DMS79 treated with DMSO at 0.1 percent for 48 hours (cell line): ENCODE measurements around the gene RNF112.

Source experiments
- DNase-seq: peaks from one replicate; lab custom pipeline; 2025; lab: John Stamatoyannopoulos, UW

Gene RNF112

DNA sequence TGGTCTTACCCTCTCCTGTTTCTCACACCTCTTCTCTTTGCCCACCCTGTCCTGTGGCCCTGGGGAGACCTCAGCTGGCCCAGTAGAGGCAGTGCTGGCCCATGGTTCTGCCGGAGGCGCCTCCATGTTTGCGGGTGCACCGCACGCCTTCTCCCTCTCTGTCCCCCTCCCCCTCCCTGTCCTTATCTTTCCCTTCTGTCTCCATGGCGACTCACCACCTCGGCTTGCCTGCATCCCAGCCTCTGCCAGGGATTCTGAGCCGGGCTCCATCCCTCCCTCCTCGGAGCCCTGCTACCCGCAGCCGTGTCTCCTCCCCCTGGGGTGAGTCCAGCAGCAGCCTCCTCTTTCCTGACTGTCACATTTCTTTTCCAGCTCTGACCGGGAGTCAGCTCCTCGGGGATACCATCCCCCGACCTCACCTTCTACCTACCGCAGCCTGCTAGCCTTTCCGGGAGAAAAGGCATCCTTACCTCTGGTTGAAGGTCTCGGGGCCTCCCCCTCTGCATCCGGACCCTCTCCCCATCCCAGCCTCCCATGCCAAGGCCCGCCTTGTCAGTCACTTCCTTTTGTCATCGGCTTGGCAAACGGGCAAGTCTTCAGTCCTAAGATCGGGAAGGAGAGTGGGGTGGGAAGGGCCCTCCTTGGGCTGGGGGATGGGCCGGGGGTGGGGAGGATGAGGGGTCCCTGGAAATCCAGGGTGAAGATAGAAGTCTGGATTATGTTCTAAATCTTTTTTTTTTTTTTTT, at the start of gene RNF112:
TSS of gene RNF112 (plus strand) at position 358 of the 746 bp plus-strand sequence. CDS start at position 535, 177 bp downstream.
- DNase-seq = no peak

- DNase-seq = no peak
Observed at GRCh38 chr17:19361326-19361725, 49.7 kb upstream of the RNF112 start.

DNA sequence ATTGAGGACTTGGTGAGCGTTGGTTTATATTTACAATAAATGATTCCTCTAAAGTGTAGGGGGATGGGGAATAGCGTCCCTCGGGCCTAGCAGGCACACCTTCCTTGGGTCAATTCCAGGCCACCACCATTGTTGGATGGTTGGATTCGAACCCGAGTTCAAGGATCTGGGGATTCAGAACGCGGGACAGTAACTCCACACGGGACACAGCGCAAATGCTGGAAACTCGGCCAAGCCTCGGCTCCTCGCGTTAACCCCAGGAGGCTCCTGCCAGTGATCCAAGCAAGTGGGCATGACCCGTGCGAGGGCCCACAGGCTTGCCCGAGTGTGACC, 49.1 kb upstream of the RNF112 start:
- no peak for DNase-seq

DNA sequence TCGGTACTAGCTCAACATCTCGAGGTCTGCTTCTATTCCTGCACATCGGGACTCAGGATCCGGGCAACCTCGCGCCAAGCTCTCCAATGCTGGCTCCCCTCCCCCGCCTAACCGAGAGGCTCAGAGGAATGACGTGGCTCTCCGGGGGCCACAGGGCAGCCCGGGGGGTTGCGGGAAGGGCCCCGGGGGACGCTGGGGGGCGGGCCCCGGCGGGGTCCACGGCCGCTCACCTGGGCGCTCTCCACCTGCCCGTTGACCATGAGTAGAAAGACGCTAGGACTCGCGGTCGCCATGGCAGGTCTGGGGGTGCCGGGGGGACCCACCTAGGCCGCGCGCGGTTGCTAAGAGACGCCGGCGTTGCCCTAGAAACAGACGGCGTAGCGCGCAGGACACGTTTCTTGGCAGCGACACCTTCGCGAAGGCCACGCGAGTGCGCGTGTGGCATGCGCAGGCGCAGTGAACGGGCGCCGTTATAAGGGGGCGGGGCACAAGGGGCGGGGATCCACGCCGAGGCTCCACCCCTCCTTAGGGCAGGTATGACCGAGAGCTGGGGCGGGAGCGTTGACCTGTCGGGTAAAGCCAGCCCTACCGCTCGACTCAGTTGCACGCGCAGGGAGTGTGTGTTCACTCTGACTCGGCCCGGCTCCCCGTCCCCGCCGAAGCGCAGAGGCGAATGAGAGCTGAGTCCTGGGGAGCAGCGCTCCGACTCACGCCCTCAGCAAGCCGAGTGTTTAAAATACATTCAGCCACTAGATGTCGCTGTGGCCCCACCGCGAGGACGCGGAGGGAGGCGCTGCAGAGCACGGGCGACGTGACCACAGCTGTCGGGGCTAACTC, 48.5 kb upstream of the RNF112 start, which contains the start of gene B9D1:
TSS of gene B9D1 (minus strand) at position 447 of the 837 bp plus-strand sequence. CDS start at position 293, 154 bp downstream.
- peak; percentile 66 for DNase-seq

DNA sequence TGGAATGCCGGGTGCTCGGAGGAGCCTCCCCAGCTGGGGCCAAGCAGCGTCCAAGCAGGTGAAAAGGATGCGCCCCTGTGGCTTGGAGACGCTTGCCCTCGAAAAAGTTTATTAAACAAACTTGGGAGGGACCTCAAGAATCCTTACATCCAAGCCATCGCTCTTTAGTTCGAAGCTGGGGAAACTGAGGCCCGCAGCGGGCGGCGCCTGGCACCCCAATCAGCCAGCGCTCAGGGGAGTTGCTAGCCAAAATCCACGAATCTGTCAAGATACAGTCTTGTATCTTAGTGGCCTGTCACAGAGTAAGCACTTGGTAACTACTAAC, 48.0 kb upstream of the RNF112 start:
- no peak for DNase-seq

GRCh38 chr17:19363460-19364035, 47.5 kb upstream of the RNF112 start:
- no peak for DNase-seq

DNA sequence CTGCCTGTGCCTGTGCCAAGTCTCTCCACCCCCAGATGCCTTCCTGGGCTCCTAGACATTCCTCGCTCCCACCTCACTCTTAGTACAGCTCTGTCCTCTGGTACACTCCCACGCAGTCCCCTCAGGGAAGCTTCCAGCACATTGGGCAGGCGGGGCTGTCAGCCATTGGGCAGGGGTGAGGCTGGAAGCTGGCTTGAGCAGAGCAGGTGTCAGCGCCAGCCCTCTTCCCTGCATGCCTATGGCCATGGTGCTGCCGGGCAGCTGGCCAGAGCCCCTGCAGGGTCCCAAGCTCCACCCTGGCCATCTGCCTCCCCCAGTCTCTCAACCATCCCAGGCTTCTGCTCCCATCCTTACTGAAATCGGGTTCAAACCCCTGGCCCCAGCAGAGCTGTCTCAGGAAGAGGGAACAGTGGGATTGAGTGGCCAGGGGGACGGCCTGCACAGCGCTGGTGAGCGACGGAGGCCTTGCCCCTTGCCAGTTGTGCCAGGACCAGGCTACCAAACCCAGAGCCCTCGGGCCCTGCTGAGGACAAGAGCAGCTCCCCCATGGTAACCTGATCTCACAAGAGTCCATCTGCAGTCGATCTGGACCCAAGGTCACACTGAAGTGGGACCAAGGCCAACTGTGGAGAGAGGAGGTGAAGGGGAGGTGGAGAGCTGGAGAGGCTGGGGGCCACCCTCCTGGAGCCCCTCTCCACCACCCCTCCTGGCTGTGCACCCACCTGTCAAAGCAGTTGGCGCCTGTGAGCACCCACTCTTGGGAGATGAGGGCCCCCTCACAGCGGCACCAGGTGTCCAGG, 46.1 kb upstream of the RNF112 start:
- no peak for DNase-seq

DNA sequence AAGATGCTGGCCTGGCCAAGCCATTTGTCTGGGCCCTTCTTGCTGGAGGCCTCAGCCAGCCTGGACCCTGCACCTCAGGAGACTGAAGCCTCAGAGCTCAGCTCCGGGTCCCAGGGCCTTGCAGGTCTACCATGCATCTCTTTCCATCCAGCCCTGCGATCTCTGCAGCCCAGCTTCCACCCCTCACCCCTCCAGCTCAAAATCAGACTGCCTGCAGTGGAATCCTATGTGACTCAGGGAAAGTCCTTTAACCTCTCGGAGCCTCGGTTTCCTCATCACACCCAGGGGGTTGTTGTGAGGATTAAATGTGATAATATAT, 45.6 kb upstream of the RNF112 start:
- DNase-seq = no peak

DNA sequence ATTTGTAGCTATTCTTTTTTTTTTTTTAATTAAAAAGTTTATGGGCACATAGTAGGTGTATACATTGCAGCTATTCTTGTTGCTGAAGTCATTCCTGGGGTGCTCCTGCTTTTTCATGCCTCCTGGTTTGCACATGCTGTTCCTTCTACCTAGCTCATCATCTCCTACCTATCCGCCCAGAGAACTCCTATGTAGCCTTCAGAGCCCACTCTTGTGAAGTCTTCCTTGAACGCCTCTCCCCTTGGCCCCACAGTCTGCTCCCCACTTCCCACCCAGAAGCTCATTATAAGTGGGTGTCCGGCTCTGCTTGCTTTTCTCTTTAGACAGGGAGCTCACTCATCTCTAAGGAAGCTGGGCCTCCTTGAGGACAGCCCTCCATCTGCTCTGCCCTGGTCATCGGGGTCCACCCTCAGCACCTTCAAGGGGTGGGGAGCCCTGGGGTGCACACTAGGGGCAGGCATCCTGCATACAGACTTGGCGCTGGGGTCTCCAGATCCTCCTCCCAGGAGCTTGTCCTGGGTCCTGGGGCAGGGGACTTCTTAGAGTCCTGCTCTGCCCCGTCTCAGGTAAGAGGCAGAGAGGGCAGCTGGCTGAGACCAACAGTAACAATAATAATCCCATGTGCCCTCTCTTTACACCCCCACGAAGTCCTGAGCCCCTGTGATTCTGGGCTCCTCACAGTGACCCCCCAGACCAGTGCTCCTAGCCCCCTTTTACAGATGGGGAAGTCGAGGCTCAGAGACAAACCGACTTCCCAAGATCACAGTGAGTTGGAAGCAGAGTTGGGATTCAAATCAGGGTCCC, 45.0 kb upstream of the RNF112 start:
- no peak for DNase-seq

- no peak for DNase-seq
Observed at GRCh38 chr17:19366637-19366972, 44.4 kb upstream of the RNF112 start.

GRCh38 chr17:19368229-19368628, 42.8 kb upstream of the RNF112 start:
- no peak for DNase-seq

- no peak for DNase-seq
Observed at GRCh38 chr17:19369107-19369778, 41.8 kb upstream of the RNF112 start.

DNA sequence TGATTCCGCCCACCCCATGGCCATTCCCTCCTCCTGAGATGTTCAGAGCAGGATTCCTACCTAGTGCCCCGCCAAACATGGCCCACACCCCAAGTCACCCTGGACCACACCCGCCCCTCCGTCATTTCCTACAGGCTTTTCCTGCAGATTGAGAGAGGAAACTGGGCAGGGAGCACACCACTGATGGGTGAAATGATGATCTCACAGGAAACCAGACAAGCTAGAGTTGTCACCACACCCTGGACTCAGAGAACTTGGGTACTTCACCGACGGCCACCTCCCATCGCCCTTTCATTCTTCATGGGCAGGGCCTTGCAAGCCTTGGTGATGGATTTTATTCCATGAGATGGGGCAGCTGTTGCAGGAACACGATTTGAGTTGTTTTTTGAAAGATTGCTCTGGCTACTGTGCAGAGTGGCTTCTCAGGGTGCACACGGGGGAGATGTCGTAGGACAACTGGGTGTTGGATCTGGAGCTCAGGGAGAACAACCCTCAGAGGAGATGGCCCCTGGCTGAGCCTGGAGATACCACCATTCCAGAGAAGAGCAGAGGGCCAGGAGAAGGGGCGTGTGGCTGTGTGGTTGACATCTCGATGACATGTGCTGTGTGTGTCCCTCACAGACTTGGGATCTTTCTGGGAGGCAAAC, 41.1 kb upstream of the RNF112 start:
- no peak for DNase-seq

DNA sequence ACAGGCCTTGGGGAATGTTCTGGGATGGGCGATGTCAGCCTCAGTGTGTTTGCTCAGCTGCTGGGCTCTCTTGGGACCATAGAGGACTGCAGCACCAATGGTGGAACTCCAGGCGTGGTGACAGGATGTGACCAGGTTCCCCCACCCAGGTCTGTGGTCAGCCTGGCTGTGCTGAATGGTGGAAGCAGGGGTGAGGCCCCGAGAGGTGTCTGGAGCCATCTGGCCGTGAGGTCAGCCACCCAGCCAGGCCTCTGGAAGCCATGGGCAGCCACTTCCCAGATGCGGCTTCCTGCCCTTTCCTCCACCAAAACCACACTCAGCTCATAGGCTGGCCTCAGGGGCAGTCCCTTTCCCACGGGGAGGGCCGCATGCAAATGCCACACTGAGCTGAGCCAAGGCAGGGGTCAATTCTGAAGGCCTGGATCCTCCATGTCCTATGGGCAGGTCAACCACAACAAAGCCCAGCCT, 40.5 kb upstream of the RNF112 start:
- no peak for DNase-seq

GRCh38 chr17:19371259-19372010, 39.6 kb upstream of the RNF112 start:
- DNase-seq = no peak

GRCh38 chr17:19372011-19372370, 39.0 kb upstream of the RNF112 start:
- DNase-seq = no peak

GRCh38 chr17:19372439-19372838, 38.6 kb upstream of the RNF112 start:
- DNase-seq = no peak

DNA sequence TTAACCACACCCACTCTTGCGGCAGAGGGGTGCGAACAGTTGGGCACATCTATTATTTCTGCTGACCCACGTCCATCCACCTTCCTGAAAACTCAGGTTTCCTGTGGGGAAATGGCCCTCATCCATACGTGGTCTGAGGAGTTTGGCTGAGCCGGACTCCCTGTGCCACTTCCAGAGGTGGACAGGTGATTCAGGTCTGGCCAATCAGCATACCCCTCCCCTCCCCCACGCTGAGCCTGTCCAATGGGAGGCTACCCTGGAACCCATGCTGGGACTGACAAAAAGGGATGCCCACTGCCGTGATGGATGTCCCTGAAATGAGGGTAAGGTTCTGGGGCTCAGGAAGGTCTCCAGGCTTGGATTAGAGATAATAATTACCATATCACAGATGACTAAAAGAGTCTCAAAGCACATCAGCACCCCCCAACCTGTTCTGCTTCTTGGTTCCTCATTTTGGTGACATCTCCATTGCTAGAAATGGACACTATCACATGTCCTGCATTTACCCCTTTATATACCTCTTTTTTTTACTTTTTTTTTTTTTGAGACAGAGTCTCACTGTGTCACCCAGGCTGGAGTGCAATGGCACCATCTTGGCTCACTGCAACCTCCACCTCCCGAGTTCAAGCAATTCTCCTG, 38.0 kb upstream of the RNF112 start:
- no peak for DNase-seq

DNA sequence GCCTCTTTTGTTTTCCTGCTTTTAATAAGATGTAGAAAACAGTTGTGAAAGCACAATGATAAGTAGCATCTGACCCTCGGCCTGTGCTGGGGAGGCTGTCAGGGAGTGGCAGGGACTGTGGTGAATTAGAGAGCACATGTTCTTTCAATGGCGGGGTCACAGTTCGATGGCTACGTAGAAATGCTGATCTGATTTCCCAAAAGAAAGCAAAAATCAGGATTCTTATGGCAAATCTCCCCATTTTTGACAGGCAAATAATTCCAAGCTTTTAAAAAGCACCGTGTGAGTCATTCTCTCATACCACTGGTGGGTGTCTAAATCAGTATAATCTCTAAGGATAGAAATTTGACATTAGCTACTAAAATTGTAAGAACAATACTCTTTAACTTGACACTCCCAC, 36.9 kb upstream of the RNF112 start:
- DNase-seq = no peak
